GM19324 (cell line): ENCODE measurements around the gene GRN.
"Not testable (repeated sequence)": the region's sequence is repeated elsewhere in the genome, so short reads cannot be mapped to it uniquely, and the experiment has no call there.

Source experiments
- ATAC-seq: cut with Tn5 transposase; IDR thresholded peaks from one replicate; pipeline ENCODE4 v1.9.1; 2021; ENCODE audit warnings: mild to moderate bottlenecking, moderate library complexity; ENCODE audit not compliant: unreplicated experiment, low FRiP score

Gene GRN

GRCh38 chr17:44321246-44322120 lies 23.6 kb upstream of the GRN start:
- no peak for ATAC-seq

- ATAC-seq: no peak
These were observed 22.7 kb upstream of the GRN start for GRCh38 chr17:44322236-44322895.

- no peak for ATAC-seq
These were observed 21.6 kb upstream of the GRN start for GRCh38 chr17:44323359-44324091.

DNA sequence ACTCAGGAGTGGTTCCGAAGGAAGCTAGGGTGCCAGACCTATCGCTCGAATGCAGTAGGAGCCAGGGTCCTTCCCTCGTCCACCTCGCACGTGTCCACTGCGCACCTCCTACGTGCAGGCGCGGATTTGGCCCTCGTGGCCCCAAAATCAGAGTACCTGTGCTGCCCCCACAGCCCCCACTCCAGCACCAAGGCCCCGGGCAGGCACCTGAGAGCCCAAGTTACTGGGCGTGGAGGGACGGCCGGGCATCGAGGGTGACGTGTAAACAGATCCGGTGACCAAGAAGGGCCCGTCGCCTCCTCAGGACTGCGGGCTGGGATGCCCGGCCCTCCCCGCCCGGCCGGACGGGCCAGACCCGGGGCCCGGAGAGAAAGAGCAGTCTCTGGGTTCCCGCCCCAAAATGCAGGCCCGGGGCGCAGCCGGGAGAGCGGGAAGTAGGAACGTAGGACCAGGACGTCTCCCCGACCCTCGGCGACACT lies 21.0 kb upstream of the GRN start:
- peak; percentile 3 for ATAC-seq

GRCh38 chr17:44324571-44325275 lies 20.4 kb upstream of the GRN start, which contains the start of gene SLC25A39:
Gene SLC25A39, minus strand, starts transcription at chr17:44324823. Its CDS starts 1,261 bp downstream, at chr17:44323562.
- ATAC-seq: peak; percentile 77

- ATAC-seq: peak; percentile 44
These were observed 18.1 kb upstream of the GRN start for GRCh38 chr17:44326861-44327444.

DNA sequence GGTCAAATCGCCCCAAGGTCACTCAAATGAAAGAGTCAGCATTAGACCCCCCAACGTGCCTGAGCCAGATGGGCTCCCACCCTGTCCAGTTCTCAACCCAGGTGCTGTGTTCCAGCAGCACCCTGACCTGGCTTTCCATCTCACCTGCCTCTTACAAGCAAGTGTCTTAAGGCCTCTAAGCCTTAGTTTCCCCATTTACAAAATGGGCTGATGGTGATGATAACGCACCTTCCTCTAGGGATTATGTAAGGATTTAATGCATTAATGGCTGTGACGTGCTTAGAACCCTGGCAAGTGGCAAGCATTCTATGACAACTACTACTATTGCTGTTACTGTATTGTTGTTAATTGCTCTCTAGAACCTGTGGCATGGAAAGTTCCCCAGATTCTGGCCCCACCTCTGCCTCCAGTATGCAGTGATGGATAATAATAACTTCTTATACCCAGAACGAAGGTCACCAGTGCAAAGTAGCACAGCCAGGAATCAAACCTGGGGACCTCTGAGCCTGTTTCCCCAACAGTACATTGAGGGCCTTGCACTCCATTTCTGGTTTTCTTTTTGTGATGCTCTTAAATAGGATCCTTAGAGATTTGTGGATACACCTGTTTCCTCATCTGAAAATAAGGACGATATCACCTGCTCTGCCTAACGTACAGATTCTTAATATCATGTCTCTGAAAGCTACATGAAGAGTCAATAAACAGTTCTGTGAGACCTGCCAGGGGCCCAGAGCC lies 17.2 kb upstream of the GRN start:
- no peak for ATAC-seq

- not testable (repeated sequence) for ATAC-seq
These were observed 15.6 kb upstream of the GRN start for GRCh38 chr17:44329516-44329915.

- not testable (repeated sequence) for ATAC-seq
These were observed 14.8 kb upstream of the GRN start for GRCh38 chr17:44330263-44330662.

DNA sequence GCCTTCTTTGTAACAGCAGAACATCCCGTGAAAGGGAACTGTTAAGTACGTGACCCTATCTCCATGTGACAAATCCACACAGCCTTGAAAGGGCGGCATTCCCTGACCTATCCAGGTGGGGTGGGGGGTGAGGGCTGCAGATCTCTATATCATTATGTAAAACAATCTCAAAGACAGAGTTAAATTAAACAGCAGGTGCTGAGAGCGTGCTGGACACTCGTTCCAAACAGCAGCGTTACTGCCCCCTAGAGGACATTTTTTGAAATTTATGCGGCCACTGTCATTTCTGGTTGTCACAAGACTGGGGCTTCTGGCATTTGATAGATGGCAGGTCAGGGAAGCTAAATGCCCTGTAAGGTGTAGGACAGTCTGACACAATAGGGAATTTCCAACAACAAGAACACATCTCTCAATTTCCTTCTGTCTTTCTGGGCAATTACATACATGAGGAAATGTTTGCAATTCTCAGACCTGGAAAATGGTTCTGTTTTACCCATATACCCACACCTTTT lies 13.8 kb upstream of the GRN start:
- no peak for ATAC-seq

GRCh38 chr17:44333371-44333770 lies 11.7 kb upstream of the GRN start:
- ATAC-seq: no peak

DNA sequence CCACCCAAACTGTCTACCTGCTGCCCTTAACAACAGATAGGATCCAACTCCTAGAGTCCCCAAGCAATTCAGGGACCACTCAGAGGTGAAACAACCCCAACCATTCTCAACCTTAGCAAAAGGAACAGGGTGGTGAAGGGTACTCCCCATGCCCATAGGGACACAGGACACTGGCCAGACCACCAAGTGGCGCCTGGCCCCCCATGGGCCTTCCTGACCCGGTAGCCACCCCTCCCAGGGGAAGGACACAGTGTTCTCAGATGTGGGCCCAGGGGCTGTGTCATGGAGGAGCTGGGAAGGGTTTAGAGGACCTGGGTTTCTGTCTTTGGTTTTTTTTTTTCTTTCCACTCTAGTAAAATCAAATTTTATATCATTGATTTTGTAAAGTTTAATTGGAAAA lies 10.8 kb upstream of the GRN start:
- ATAC-seq: no peak

DNA sequence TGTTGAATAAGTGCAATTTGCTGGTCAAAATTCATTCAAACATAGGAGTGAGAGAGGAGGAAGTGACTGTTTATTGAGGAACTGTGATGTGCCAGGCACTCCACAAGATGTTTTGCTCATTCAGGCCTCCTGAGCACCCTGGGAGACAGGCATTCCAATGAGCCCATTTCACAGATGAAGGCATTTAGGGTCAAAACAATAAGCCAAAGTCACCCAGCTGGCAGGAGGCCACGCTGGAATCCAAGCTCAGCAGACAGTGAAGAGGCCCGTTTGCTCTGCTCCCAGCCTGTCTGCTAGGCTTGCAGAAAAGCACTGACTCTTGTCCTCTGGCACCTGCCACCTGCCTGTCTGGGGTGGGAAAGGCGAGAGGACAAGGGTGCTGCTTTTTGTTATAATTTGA lies 10.4 kb upstream of the GRN start:
- ATAC-seq: no peak

- ATAC-seq: no peak
These were observed 9.5 kb upstream of the GRN start for GRCh38 chr17:44335564-44335963.

DNA sequence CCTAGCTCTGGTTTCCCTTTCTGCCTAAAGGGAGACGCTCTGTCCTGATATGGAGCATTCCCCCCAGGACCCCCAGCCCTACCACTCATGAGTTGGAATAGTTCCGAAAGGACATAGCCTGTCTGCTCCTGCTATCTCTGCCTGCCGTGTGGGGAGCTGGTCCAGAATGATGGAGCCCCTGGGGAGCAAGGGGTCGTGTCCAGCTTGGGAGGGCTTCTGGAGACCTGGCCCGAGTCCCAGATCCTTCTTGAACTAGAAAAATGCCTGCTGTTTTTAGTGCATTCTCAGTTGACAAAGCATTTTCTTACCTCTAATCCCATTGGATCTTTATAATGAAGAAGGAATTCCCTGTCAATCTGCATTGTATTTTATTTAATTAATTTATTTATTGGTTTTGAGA lies 9.1 kb upstream of the GRN start:
- ATAC-seq: no peak

- no peak for ATAC-seq
These were observed 6.4 kb upstream of the GRN start for GRCh38 chr17:44338702-44339101.

GRCh38 chr17:44340553-44340952 lies 4.5 kb upstream of the GRN start:
- not testable (repeated sequence) for ATAC-seq

DNA sequence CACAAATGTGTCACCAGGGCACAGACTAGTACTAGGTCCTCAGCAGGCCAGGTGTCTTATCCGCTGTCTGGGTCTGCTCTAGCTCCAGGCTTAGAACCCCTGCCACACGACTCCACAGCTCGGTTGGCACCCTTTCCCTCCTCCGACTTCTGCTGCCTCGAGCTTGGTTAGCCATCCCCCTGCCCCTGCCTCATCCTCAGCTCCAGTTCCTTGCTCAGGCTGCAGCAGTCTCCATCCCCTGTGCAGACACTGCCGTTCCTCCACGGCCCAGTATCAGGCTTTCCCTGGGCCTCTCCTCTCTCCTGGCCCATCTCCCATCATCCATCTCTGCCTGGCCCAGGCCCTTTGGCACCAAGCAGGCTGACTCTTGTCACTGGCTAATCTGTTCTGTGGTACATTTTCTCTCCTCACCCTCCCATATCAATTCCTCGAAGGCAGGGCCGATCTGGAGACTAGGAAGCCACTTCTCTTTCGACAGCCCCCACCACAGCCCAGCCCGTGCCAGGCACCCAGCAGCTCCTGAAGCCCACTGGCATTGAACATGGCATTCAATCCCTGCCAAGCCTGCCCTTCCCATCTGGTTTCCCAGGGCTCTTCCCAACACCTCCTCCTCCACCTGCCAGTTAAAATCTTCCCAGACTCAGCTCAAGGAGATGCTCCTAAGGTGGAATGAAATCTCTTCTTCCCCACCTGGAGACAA lies 1.4 kb upstream of the GRN start:
- no peak for ATAC-seq
